ENCODE results near the gene TEAD3.
"Not testable (repeated sequence)": the region's sequence is repeated elsewhere in the genome, so short reads cannot be mapped to it uniquely, and the experiment has no call there.

TEAD3 gene

DNA sequence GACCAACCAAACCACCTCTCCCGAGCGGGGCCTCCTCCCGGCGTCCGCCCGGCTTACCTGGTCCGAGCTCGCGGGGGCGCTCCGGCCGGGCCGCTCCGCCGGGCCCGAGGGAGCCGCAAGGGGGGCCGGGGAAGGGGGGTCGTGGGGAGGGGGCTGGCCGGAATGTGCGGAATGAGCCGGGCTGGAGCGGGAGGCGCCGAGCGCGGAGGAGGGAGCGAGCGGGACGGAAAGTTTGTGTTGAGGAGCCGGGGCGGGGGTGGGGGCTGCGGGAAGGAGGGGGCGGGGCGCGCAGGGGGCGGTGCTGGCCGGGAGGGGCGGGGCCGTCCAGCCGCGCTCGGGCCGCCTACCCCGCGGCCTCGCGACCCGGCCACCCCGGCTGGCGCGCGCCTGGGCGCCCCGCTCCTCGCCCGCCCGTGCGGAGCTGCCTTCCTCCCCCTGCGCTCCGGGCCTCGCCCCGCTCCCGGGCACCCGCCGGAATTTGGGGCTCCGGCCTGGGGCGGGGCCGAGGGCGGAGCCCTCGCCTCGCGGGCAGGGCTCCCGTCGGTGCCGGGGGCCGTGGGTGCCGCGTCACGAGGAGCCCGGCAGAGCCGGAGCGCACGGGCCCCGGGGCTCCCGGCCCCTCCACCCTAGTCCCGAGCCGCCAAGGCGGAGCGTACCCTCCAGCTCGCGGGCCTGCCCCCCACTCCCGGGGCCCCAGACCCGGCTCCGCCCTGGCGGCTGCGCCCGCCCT lies at the start of gene TEAD3:
Gene TEAD3 (minus strand): TSS at position 239 of the 730 bp plus-strand sequence.
- no peaks in the 10 kb centered on the region for H3K36me3 ChIP-seq (ENCODE audit: insufficient read depth, low read length)
- H3K27ac ChIP-seq (ENCODE audit: low read depth, low read length) = peak within 1 kb of the TSS; percentile 80
- H3K79me2 ChIP-seq (ENCODE audit: control insufficient read depth, insufficient read depth, low read length, unreplicated experiment) = peaks cover 38% of the 10 kb centered on the region
- H3K4me3 ChIP-seq (ENCODE audit: low read depth, low read length) = peak within 1 kb of the TSS; percentile 94
- H3K27me3 ChIP-seq (ENCODE audit: insufficient read depth, low read length) = no peaks in the 10 kb centered on the region
- H3K4me1 ChIP-seq (ENCODE audit: control insufficient read depth, insufficient read depth, low read length, unreplicated experiment) = peaks cover 33% of the 10 kb centered on the region
- peak within 1 kb of the TSS; percentile 63 for H2AFZ ChIP-seq (ENCODE audit: low read length, unreplicated experiment)

GRCh38 chr6:35544769-35545361 lies 48.0 kb upstream of the TEAD3 start:
- Histone ChIP-seq H3K27me3 (ENCODE audit: insufficient read depth, low read length) (peaks cover 25% of the 10 kb centered on the region; the same call in 1 of the 2 replicates), H3K79me2 (ENCODE audit: control insufficient read depth, insufficient read depth, low read length, unreplicated experiment) (no peaks in the 10 kb centered on the region), H3K27ac (ENCODE audit: low read depth, low read length) (no peak overlapping the region), H3K36me3 (ENCODE audit: insufficient read depth, low read length) (no peaks in the 10 kb centered on the region), H3K4me1 (ENCODE audit: control insufficient read depth, insufficient read depth, low read length, unreplicated experiment) (no peaks in the 10 kb centered on the region), H2AFZ (ENCODE audit: low read length, unreplicated experiment) (no peak overlapping the region), H3K4me3 (ENCODE audit: low read depth, low read length) (no peak overlapping the region)

GRCh38 chr6:35543459-35544193 lies 46.7 kb upstream of the TEAD3 start:
- H3K79me2 ChIP-seq (ENCODE audit: control insufficient read depth, insufficient read depth, low read length, unreplicated experiment) = no peaks in the 10 kb centered on the region
- no peak overlapping the region for H3K4me3 ChIP-seq (ENCODE audit: low read depth, low read length)
- no peak overlapping the region for H3K27ac ChIP-seq (ENCODE audit: low read depth, low read length)
- no peak overlapping the region for H2AFZ ChIP-seq (ENCODE audit: low read length, unreplicated experiment)
- H3K4me1 ChIP-seq (ENCODE audit: control insufficient read depth, insufficient read depth, low read length, unreplicated experiment) = no peaks in the 10 kb centered on the region
- H3K27me3 ChIP-seq (ENCODE audit: insufficient read depth, low read length) = peaks cover 23% of the 10 kb centered on the region; the same call in 1 of the 2 replicates
- no peaks in the 10 kb centered on the region for H3K36me3 ChIP-seq (ENCODE audit: insufficient read depth, low read length)

DNA sequence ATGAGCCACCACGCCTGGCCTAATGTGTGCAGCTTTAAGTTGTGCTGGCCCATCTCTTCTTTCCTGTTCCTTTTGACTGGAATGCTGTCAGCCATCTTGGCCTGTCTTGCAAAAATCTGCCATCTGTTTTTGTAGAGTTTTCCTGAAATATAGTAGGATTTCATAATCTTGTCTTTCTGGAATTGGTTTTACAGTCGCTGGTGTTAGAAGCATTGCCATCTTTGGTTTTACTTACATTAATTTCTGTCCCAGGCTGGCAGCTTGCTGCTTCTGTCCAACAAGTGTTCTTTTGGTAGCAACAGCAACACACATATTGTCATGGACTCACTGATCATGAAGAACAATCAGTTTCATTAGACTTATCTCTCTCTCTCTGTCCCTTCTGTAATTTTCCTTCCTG lies 45.0 kb upstream of the TEAD3 start:
- H3K4me1 ChIP-seq (ENCODE audit: control insufficient read depth, insufficient read depth, low read length, unreplicated experiment) = no peaks in the 10 kb centered on the region
- no peak overlapping the region for H2AFZ ChIP-seq (ENCODE audit: low read length, unreplicated experiment)
- H3K27me3 ChIP-seq (ENCODE audit: insufficient read depth, low read length) = peaks cover 16% of the 10 kb centered on the region; the same call in 1 of the 2 replicates
- H3K4me3 ChIP-seq (ENCODE audit: low read depth, low read length) = no peak overlapping the region
- H3K27ac ChIP-seq (ENCODE audit: low read depth, low read length) = no peak overlapping the region
- H3K36me3 ChIP-seq (ENCODE audit: insufficient read depth, low read length) = no peaks in the 10 kb centered on the region
- H3K79me2 ChIP-seq (ENCODE audit: control insufficient read depth, insufficient read depth, low read length, unreplicated experiment) = no peaks in the 10 kb centered on the region

- Histone ChIP-seq H3K4me1 (ENCODE audit: control insufficient read depth, insufficient read depth, low read length, unreplicated experiment) (no peaks in the 10 kb centered on the region), H3K4me3 (ENCODE audit: low read depth, low read length) (no peak overlapping the region), H3K36me3 (ENCODE audit: insufficient read depth, low read length) (no peaks in the 10 kb centered on the region), H3K27me3 (ENCODE audit: insufficient read depth, low read length) (peaks cover 5% of the 10 kb centered on the region; the same call in 1 of the 2 replicates), H3K27ac (ENCODE audit: low read depth, low read length) (no peak overlapping the region), H2AFZ (ENCODE audit: low read length, unreplicated experiment) (no peak overlapping the region), H3K79me2 (ENCODE audit: control insufficient read depth, insufficient read depth, low read length, unreplicated experiment) (no peaks in the 10 kb centered on the region)
Observed at GRCh38 chr6:35539223-35539622, 42.3 kb upstream of the TEAD3 start.

DNA sequence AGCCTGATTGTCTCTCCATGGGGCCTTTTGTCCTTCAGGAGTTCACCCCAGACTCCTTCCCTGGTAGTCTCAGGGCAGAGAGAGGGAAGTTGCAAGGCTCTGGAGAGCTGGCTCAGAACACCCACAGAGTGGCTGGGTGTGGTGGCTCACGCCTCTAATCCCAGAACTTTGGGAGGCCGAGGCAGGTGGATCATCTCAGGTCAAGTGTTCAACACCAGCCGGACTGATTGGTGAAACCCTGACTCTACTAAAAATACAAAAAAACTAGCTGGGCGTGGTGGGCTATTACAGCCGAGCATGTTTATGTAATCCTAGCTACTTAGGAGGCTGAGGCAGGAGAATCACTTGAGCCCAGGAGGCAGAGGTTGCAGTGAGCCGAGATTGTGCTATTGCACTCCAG lies 39.0 kb upstream of the TEAD3 start:
- not testable (repeated sequence) for H3K27me3 ChIP-seq (ENCODE audit: insufficient read depth, low read length); H3K79me2 ChIP-seq (ENCODE audit: control insufficient read depth, insufficient read depth, low read length, unreplicated experiment); H2AFZ ChIP-seq (ENCODE audit: low read length, unreplicated experiment); H3K36me3 ChIP-seq (ENCODE audit: insufficient read depth, low read length); H3K4me3 ChIP-seq (ENCODE audit: low read depth, low read length); H3K4me1 ChIP-seq (ENCODE audit: control insufficient read depth, insufficient read depth, low read length, unreplicated experiment); H3K27ac ChIP-seq (ENCODE audit: low read depth, low read length)

GRCh38 chr6:35534407-35535170 lies 37.7 kb upstream of the TEAD3 start:
- H3K4me3 ChIP-seq (ENCODE audit: low read depth, low read length) = no peak overlapping the region
- H3K4me1 ChIP-seq (ENCODE audit: control insufficient read depth, insufficient read depth, low read length, unreplicated experiment) = no peaks in the 10 kb centered on the region
- no peak overlapping the region for H2AFZ ChIP-seq (ENCODE audit: low read length, unreplicated experiment)
- no peak overlapping the region for H3K27ac ChIP-seq (ENCODE audit: low read depth, low read length)
- H3K79me2 ChIP-seq (ENCODE audit: control insufficient read depth, insufficient read depth, low read length, unreplicated experiment) = no peaks in the 10 kb centered on the region
- no peaks in the 10 kb centered on the region for H3K36me3 ChIP-seq (ENCODE audit: insufficient read depth, low read length)
- peaks cover 4% of the 10 kb centered on the region; the same call in 1 of the 2 replicates for H3K27me3 ChIP-seq (ENCODE audit: insufficient read depth, low read length)

DNA sequence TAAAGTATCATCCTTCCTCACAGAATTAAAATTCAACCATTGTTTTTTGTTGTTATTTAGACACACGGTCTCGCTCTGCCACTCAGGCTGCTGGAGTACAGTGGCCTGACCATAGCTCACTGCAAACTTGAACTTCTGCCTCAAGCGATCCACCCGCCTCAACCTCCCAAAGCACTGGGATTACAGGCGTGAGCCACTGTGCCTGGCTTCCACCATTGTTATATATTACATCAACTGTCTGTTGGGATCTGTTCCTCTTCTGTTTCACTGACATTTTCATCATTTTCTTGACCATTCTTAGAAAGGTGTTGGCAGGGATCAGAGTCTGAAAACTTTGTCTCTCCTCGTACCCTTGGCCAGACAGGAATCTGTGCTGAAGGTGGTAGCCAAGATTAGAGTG lies 37.1 kb upstream of the TEAD3 start:
- no peaks in the 10 kb centered on the region for H3K79me2 ChIP-seq (ENCODE audit: control insufficient read depth, insufficient read depth, low read length, unreplicated experiment)
- no peaks in the 10 kb centered on the region for H3K36me3 ChIP-seq (ENCODE audit: insufficient read depth, low read length)
- no peak overlapping the region for H3K27ac ChIP-seq (ENCODE audit: low read depth, low read length)
- H3K27me3 ChIP-seq (ENCODE audit: insufficient read depth, low read length) = peaks cover 4% of the 10 kb centered on the region; the same call in 1 of the 2 replicates
- no peak overlapping the region for H3K4me3 ChIP-seq (ENCODE audit: low read depth, low read length)
- no peaks in the 10 kb centered on the region for H3K4me1 ChIP-seq (ENCODE audit: control insufficient read depth, insufficient read depth, low read length, unreplicated experiment)
- no peak overlapping the region for H2AFZ ChIP-seq (ENCODE audit: low read length, unreplicated experiment)

DNA sequence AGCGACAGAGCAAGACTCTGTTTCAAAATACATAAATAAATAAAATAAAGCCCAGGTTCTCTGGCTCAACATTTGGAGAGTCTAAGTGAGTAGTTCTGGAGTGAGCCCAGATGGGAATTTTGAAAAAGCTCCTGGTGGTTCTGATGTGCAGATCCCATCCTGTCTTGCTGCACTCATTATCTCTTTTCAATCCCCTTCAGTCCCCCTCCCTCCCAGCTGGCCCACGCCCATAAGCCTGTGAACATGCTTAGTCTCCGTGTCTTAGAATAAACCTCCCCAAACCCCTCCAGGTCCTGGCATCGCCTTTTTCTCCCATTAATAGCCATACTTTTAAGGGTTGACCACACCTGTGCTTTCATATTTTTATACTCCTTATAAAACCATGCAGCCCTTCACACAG lies 35.2 kb upstream of the TEAD3 start:
- Histone ChIP-seq H3K27me3 (ENCODE audit: insufficient read depth, low read length) (peaks cover 4% of the 10 kb centered on the region; the same call in 1 of the 2 replicates), H3K4me3 (ENCODE audit: low read depth, low read length) (no peak overlapping the region), H3K36me3 (ENCODE audit: insufficient read depth, low read length) (no peaks in the 10 kb centered on the region), H2AFZ (ENCODE audit: low read length, unreplicated experiment) (no peak overlapping the region), H3K27ac (ENCODE audit: low read depth, low read length) (no peak overlapping the region), H3K79me2 (ENCODE audit: control insufficient read depth, insufficient read depth, low read length, unreplicated experiment) (no peaks in the 10 kb centered on the region), H3K4me1 (ENCODE audit: control insufficient read depth, insufficient read depth, low read length, unreplicated experiment) (no peaks in the 10 kb centered on the region)

DNA sequence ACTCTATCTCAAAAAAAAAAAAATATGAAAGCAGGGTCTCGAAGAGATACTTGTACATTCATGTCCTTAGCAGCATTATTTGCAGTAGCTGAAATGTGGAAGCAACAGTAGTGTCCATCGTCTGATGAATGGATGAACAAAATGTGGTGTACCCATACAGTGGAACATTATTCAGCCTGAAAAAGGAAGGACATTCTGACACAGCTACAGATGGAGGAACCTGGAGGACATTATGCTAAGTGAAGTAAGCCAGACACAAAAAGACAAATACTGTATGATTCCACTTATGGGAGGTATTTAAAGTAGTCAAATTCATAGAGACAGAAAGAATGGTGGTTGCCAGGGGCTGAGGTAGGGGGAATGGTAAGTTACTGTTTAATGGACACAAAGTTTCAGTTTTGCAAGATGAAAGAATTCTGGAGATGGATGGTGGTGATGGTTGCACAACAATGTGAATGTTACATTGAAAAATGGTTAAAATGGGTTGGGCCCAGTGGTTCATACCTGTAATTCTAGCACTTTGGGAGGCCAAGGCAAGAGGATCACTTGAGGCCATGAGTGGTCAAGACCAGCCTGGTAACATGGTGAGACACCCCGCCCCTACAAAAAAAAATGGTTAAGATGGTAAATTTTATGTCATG lies 27.6 kb upstream of the TEAD3 start:
- Histone ChIP-seq H3K36me3 (ENCODE audit: insufficient read depth, low read length) (no peaks in the 10 kb centered on the region), H3K27ac (ENCODE audit: low read depth, low read length) (no peak overlapping the region)

More for the DNA sequence above, 27.6 kb upstream of the TEAD3 start:
- H3K4me1 ChIP-seq (ENCODE audit: control insufficient read depth, insufficient read depth, low read length, unreplicated experiment) = no peaks in the 10 kb centered on the region
- H3K79me2 ChIP-seq (ENCODE audit: control insufficient read depth, insufficient read depth, low read length, unreplicated experiment) = no peaks in the 10 kb centered on the region
- no peak overlapping the region for H3K4me3 ChIP-seq (ENCODE audit: low read depth, low read length)
- no peaks in the 10 kb centered on the region for H3K27me3 ChIP-seq (ENCODE audit: insufficient read depth, low read length)
- H2AFZ ChIP-seq (ENCODE audit: low read length, unreplicated experiment) = no peak overlapping the region
